ENCODE results near the gene STAT4. TPM values are rescaled to one million over a fixed set of nuclear protein-coding genes. Genes with fewer than 3 reads are reported as not detected.
A peak's percentile ranks its signal among the peaks of the same experiment; 100 is the strongest.

Gene STAT4
- polyA plus RNA-seq, 1 donor, result 11.4 TPM

GRCh38 chr2:191041418-191042161 lies 109.2 kb downstream of the STAT4 start:
- DNase-seq, result no peak

GRCh38 chr2:191039616-191040015 lies 111.2 kb downstream of the STAT4 start:
- no peak for DNase-seq

GRCh38 chr2:191038741-191039140 lies 112.1 kb downstream of the STAT4 start:
- DNase-seq, result no peak

GRCh38 chr2:191038241-191038725 lies 112.5 kb downstream of the STAT4 start:
- no peak for DNase-seq

- no peak for DNase-seq
Measured at GRCh38 chr2:191037351-191037750, 113.4 kb downstream of the STAT4 start.

- DNase-seq, result no peak
Measured at GRCh38 chr2:191036363-191036762, 114.4 kb downstream of the STAT4 start.

- DNase-seq, result no peak
Measured at GRCh38 chr2:191032588-191033429, 118.0 kb downstream of the STAT4 start.

- DNase-seq, result no peak
Measured at GRCh38 chr2:191031256-191031655, 119.5 kb downstream of the STAT4 start.

GRCh38 chr2:191030521-191031154 lies 120.2 kb downstream of the STAT4 start:
- no peak for DNase-seq

GRCh38 chr2:191029280-191029950 lies 121.4 kb downstream of the STAT4 start:
- no peak for DNase-seq

- no peak for DNase-seq
Measured at GRCh38 chr2:191026377-191026776, 124.4 kb downstream of the STAT4 start.

- no peak for DNase-seq
Measured at GRCh38 chr2:191025135-191025534, 125.7 kb downstream of the STAT4 start.

GRCh38 chr2:191023235-191023679 lies 127.5 kb downstream of the STAT4 start:
- no peak for DNase-seq

- DNase-seq, result no peak
Measured at GRCh38 chr2:191020742-191021381, 129.9 kb downstream of the STAT4 start.

GRCh38 chr2:191020221-191020741 lies 130.5 kb downstream of the STAT4 start:
- peak; percentile 96 for DNase-seq

GRCh38 chr2:191019376-191019775 lies 131.4 kb downstream of the STAT4 start:
- DNase-seq, result no peak

- no peak for DNase-seq
Measured at GRCh38 chr2:191018643-191019119, 132.1 kb downstream of the STAT4 start.

- DNase-seq, result no peak
Measured at GRCh38 chr2:191018048-191018447, 132.7 kb downstream of the STAT4 start.

GRCh38 chr2:191015831-191016230 lies 135.0 kb downstream of the STAT4 start:
- no peak for DNase-seq

GRCh38 chr2:191015239-191015638 lies 135.6 kb downstream of the STAT4 start:
- no peak for DNase-seq

GRCh38 chr2:191014653-191015020 lies 136.2 kb downstream of the STAT4 start:
- DNase-seq, result no peak
